ENCODE data around the gene NOL9.

DNA sequence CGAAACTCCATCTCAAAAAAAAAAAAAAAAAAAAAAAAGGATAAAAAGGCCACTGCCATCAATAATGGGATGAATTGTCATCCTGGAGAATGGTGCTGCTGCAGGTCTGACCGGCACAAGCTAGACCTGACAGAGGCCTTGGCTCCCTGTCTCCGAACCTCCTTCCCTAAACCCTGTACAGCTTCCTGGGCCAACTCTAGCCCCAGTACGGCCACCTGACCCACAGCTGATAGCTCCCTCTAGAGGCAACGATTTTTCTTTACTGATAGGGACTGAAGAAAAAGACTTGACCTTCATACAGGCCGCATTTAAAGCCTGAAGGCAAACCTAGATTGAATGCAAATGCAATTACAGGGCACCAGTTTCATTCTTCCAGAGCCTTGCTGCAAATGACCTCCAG is 30.7 kb downstream of the NOL9 start:
- TF ChIP-seq YY1 (IDR thresholded peaks at IDR 0.05; ENCODE audit: insufficient read depth, insufficient read length) = no peak
- TF ChIP-seq ZNF274 (IDR thresholded peaks at IDR 0.05; ENCODE audit: low read depth, low read length) = no peak
- no peak for TF ChIP-seq SUZ12 (IDR thresholded peaks at IDR 0.05; ENCODE audit: extremely low read depth, insufficient read depth, insufficient read length)
